ENCODE results near the gene LRRC15. TPM values are rescaled to one million over a fixed set of nuclear protein-coding genes. Genes with fewer than 3 reads are reported as not detected.

Gene LRRC15
- total and polyA plus RNA-seq, 2 experiments from 2014 or later, result 0.05 to 0.14 TPM

- Histone ChIP-seq H4K20me1 (replicated peaks; ENCODE audit: insufficient read depth) (no peaks in the 10 kb centered on the region), H3K4me1 (ENCODE audit: insufficient read depth) (0 out of 2 replicates have a peak, but pooled peaks cover 5% of the 10 kb centered on the region), H3K4me2 (no peak overlapping the region), H3K27ac (ENCODE audit: low read depth) (no peak overlapping the region), H3F3A (replicated peaks; ENCODE audit: low read depth) (no peaks in the 10 kb centered on the region), H3K9me2 (ENCODE audit: insufficient read depth) (0 out of 2 replicates have a peak, but pooled peaks cover 7% of the 10 kb centered on the region), H3K79me2 (replicated peaks; ENCODE audit: insufficient read depth) (no peaks in the 10 kb centered on the region), H2AFZ (no peak overlapping the region), H3K36me3 (ENCODE audit: insufficient read depth) (no peaks in the 10 kb centered on the region), H3K27me3 (ENCODE audit: insufficient read depth) (no peaks in the 10 kb centered on the region), H3K4me3 (no peak overlapping the region)
- Mint-ChIP-seq H3K9me3 (no peaks in the 10 kb centered on the region), H3K4me1 (peaks cover 16% of the 10 kb centered on the region), H3K36me3 (ENCODE audit: low read depth) (no peaks in the 10 kb centered on the region), H3K27me3 (ENCODE audit: insufficient read depth, low read depth, poor library complexity) (peaks cover 24% of the 10 kb centered on the region), H3K27ac (no peak overlapping the region), H3K4me3 (no peak overlapping the region)
- DNase-seq (ENCODE audit: low spot score), result no peak
- TF ChIP-seq CTCF (conservative IDR thresholded peaks at IDR 0.05; ENCODE audit: low read depth in 2 of 2) (no peak), ZNF331 (CRISPR knock-in tag; IDR thresholded peaks at IDR 0.05; ENCODE audit: low read depth) (no peak), ZNF462 (CRISPR knock-in tag; IDR thresholded peaks at IDR 0.05) (no peak), EZH2phosphoT487 (IDR thresholded peaks at IDR 0.05; ENCODE audit: unreplicated experiment) (no peak), ZNF114 (CRISPR knock-in tag; IDR thresholded peaks at IDR 0.05) (no peak), JUNB (IDR thresholded peaks at IDR 0.05; ENCODE audit: unreplicated experiment) (no peak), REST (IDR thresholded peaks at IDR 0.05; ENCODE audit: unreplicated experiment) (no peak), STAT1 (IDR thresholded peaks at IDR 0.05; ENCODE audit: unreplicated experiment) (no peak), CREB1 (CRISPR knock-in tag; IDR thresholded peaks at IDR 0.05; ENCODE audit: low read depth) (no peak), NANOG (IDR thresholded peaks at IDR 0.05; ENCODE audit: borderline replicate concordance) (no peak)
- ATAC-seq, result no peak
Observed at GRCh38 chr3:194364314-194364651, 5.3 kb downstream of the LRRC15 start.
